A549 (cell line): ENCODE data around the gene ZC3H10. TPM values are rescaled to one million over a fixed set of nuclear protein-coding genes. Genes with fewer than 3 reads are reported as not detected.
A peak's percentile ranks its signal among the peaks of the same experiment; 100 is the strongest.

Experiments
- ATAC-seq, 2 experiments: fragments of 200-7000 bp in 1 of 2; fragments of >200 bp in 1 of 2; cut with Nextera tagmentation in 1 of 2; cut with Tn5 transposase in 1 of 2; 3 replicates each; pipeline versions ENCODE4 v1.8.0 to v1.9.1; 2018 to 2020; ENCODE audit warnings: mild to moderate bottlenecking in 1 of 2, moderate library complexity in 1 of 2
- CTCF ChIA-PET: fragments of 300-600 bp; sonication (Branson Sonifier 250); formaldehyde crosslinking; extraction: SDS; loops from one replicate; lab custom pipeline; 2021; ENCODE audit warnings: antibody characterized with exemption, inconsistent platforms; lab: Yijun Ruan, JAX
- POLR2A ChIA-PET: fragments of 350-600 bp; formaldehyde crosslinking; extraction: SDS; loops from one replicate; lab custom pipeline; 2021; ENCODE audit warnings: antibody characterized with exemption, inconsistent platforms; lab: Yijun Ruan, JAX
- DNase-seq, 2 experiments: peaks; one replicate each; pipeline versions ENCODE4 v3.0.0 to v3.0.0-alpha.2; 2011 to 2016; ENCODE audit warnings: low read depth in 1 of 2, low spot score in 1 of 2
- FAIRE-seq: peaks from 2 replicates; lab custom pipeline; 2011; peaks lifted over from hg19 to GRCh38; lab: Jason Lieb, UNC
- H3K27ac ChIP-seq, 2 experiments: fragments of >200 bp; sonication (Bioruptor Twin); formaldehyde crosslinking; 3 replicates each; pipeline ENCODE4 v1.5.1; 2016 to 2017
- H3K4me1 ChIP-seq: fragments of >200 bp; sonication (Bioruptor Twin); formaldehyde crosslinking; 3 replicates; pipeline ENCODE4 v1.6.1; 2016
- H3K4me2 ChIP-seq: fragments of >200 bp; sonication (Bioruptor Twin); formaldehyde crosslinking; 3 replicates; pipeline ENCODE4 v1.6.1; 2016
- H3K4me3 ChIP-seq: fragments of >200 bp; sonication (Bioruptor Twin); formaldehyde crosslinking; 3 replicates; pipeline ENCODE4 v1.5.1; 2016
- H3K9me3 ChIP-seq: fragments of >200 bp; sonication (Bioruptor Twin); formaldehyde crosslinking; 3 replicates; pipeline ENCODE4 v1.6.1; 2016
- ATOH8 ChIP-seq: fragments of 250-450 bp; sonication (Bioruptor Pico); IDR thresholded peaks from 2 replicates; pipeline ENCODE4 v1.5.0; 2020; ENCODE audit warnings: low read depth, mild to moderate bottlenecking, moderate library complexity
- BCL3 ChIP-seq: fragments of >200 bp; sonication (Bioruptor Twin); formaldehyde crosslinking; IDR thresholded peaks from 3 replicates; pipeline ENCODE4 v1.6.1; 2016
- CHD4 ChIP-seq: fragments of 200-600 bp; sonication (generic); IDR thresholded peaks from 2 replicates; pipeline ENCODE4 v1.6.1; 2016; ENCODE audit warnings: antibody characterized with exemption, mild to moderate bottlenecking, borderline replicate concordance
- E2F6 ChIP-seq: IDR thresholded peaks from 2 replicates; pipeline ENCODE4 v1.6.1; 2012; ENCODE audit warnings: low read depth, borderline replicate concordance
- EHF ChIP-seq: fragments of 250-450 bp; sonication (Bioruptor Pico); IDR thresholded peaks from 2 replicates; pipeline ENCODE4 v1.5.0; 2020; ENCODE audit warnings: mild to moderate bottlenecking
- ELK1 ChIP-seq: fragments of 150-350 bp; IDR thresholded peaks from 2 replicates; pipeline ENCODE4 v1.6.1; 2014; ENCODE audit warnings: low read depth, mild to moderate bottlenecking, low read length
- FOSL2 ChIP-seq, 2 experiments: fragments of 450-650 bp in 1 of 2; fragments of >200 bp in 1 of 2; sonication (Bioruptor Twin) in 1 of 2; formaldehyde crosslinking; IDR thresholded peaks; 2 replicates each; pipeline versions ENCODE4 v1.5.0 to v1.6.1; 2016 to 2020; ENCODE audit warnings: mild to moderate bottlenecking in 1 of 2, moderate library complexity in 1 of 2
- GATA3 ChIP-seq: IDR thresholded peaks from 2 replicates; pipeline ENCODE4 v1.6.1; 2012; ENCODE audit warnings: borderline replicate concordance
- HEYL ChIP-seq: fragments of 250-450 bp; sonication (Bioruptor Pico); IDR thresholded peaks from 2 replicates; pipeline ENCODE4 v1.8.0; 2021; ENCODE audit warnings: mild to moderate bottlenecking, moderate library complexity
- HOXA7 ChIP-seq: fragments of 250-450 bp; sonication (Bioruptor Pico); IDR thresholded peaks from 2 replicates; pipeline ENCODE4 v1.5.0; 2020; ENCODE audit warnings: mild to moderate bottlenecking, moderate library complexity
- HOXB13 ChIP-seq: fragments of 250-450 bp; sonication (Bioruptor Pico); IDR thresholded peaks from 2 replicates; pipeline ENCODE4 v1.5.0; 2020; ENCODE audit warnings: low read depth, mild to moderate bottlenecking, moderate library complexity
- JUN ChIP-seq, 2 experiments: fragments of >200 bp; sonication (Bioruptor Twin); formaldehyde crosslinking; IDR thresholded peaks; 2 replicates in 1 of 2; 3 replicates in 1 of 2; pipeline ENCODE4 v1.6.1; 2016 to 2017
- KDM5A ChIP-seq: fragments of 200-600 bp; sonication (generic); IDR thresholded peaks from 2 replicates; pipeline ENCODE4 v1.6.1; 2016; ENCODE audit warnings: antibody characterized with exemption, mild to moderate bottlenecking
- MAX ChIP-seq: IDR thresholded peaks from 2 replicates; pipeline ENCODE4 v1.6.1; 2012
- MYC ChIP-seq: IDR thresholded peaks from 2 replicates; pipeline ENCODE4 v1.6.1; 2012; ENCODE audit warnings: mild to moderate bottlenecking, inconsistent platforms, low read length, improper control_type of control experiment, borderline replicate concordance
- NFE2L2 ChIP-seq: fragments of 150-350 bp; conservative IDR thresholded peaks from 2 replicates; pipeline ENCODE4 v1.6.1; 2014; ENCODE audit warnings: low read length
- PHF8 ChIP-seq: fragments of 200-600 bp; sonication (generic); IDR thresholded peaks from 2 replicates; pipeline ENCODE4 v1.6.1; 2016; ENCODE audit warnings: low read depth, mild to moderate bottlenecking, antibody characterized with exemption, moderate library complexity, borderline replicate concordance
- POLR2A ChIP-seq: IDR thresholded peaks from 2 replicates; pipeline ENCODE4 v1.6.1; 2012; ENCODE audit warnings: mild to moderate bottlenecking, low read length
- POLR2AphosphoS2 ChIP-seq: conservative IDR thresholded peaks from 2 replicates; pipeline ENCODE4 v1.6.1; 2012; ENCODE audit warnings: low read length, improper control_type of control experiment, inconsistent platforms
- RARB ChIP-seq: fragments of 250-450 bp; sonication (Bioruptor Pico); IDR thresholded peaks from 2 replicates; pipeline ENCODE4 v1.8.0; 2021; ENCODE audit warnings: mild to moderate bottlenecking, moderate library complexity
- RFX5 ChIP-seq: fragments of 450-650 bp; IDR thresholded peaks from 2 replicates; pipeline ENCODE4 v1.7.1; 2014; ENCODE audit warnings: antibody characterized with exemption, mild to moderate bottlenecking, moderate library complexity
- TFCP2L1 ChIP-seq: fragments of 250-450 bp; sonication (Bioruptor Pico); IDR thresholded peaks from 2 replicates; pipeline ENCODE4 v1.5.0; 2021; ENCODE audit warnings: mild to moderate bottlenecking
- WGBS: methylation state at CpG from one replicate; pipeline ENCODE4 v1.1.6; 2017; ENCODE audit errors: missing lambda C conversion rate; 5-methylcytosine and 5-hydroxymethylcytosine counted together
- polyA plus RNA-seq, 4 experiments: library from polyadenylated mRNA; depleted of rRNA in 3 of 4; stranded (reverse); fragments of >200 nt; fragmentation: RNase III in 1 of 4; extraction: RNeasy Plus Mini Kit Qiagen cat#74134 plus additional on column Dnase treatment in 1 of 4; gene quantifications; 2 replicates in 3 of 4; 3 replicates in 1 of 4; pipeline ENCODE4 v1.2.3, GENCODE V29; 2011 to 2017

ZC3H10 gene
- polyA plus RNA-seq, 2 of the 4 experiments (the other 2 are of a cell fraction) = 2.1 to 3.2 TPM

GRCh38 chr12:56161690-56162351 is 43.8 kb downstream of the ZC3H10 start:
- Histone ChIP-seq H3K4me1 (peaks cover 33% of the 10 kb centered on the region), H3K9me3 (no peaks in the 10 kb centered on the region), H3K4me2 (peak overlapping the region; percentile 94; the same call in 1 of the 3 replicates), H3K27ac (no peak overlapping the region), H3K4me3 (no peak overlapping the region)
- WGBS = 93% methylated on average over 10 of the region's 10 CpGs
- no peak for DNase-seq
- TF ChIP-seq POLR2AphosphoS2 (no peak), RFX5 (no peak), MYC (no peak), E2F6 (no peak), NFE2L2 (no peak), GATA3 (no peak), FOSL2 (IDR thresholded peaks at IDR 0.05) (no peak), FOSL2 (CRISPR knock-in tag; IDR thresholded peaks at IDR 0.05) (no peak), CHD4 (no peak), TFCP2L1 (no peak), BCL3 (0 out of 3 replicates have a peak, but pooled peaks have one; percentile 29), ATOH8 (CRISPR knock-in tag) (no peak), ELK1 (no peak), EHF (CRISPR knock-in tag) (no peak), HEYL (CRISPR knock-in tag) (no peak), POLR2A (no peak), HOXA7 (CRISPR knock-in tag) (peak; percentile 27; the same call in 1 of the 2 replicates), RARB (CRISPR knock-in tag) (no peak), HOXB13 (CRISPR knock-in tag) (no peak), MAX (no peak), PHF8 (no peak), JUN (IDR thresholded peaks at IDR 0.05) (peak in 1 of 2 experiments; percentile 19; a peak in 1 of 5 replicates), KDM5A (no peak)
- ATAC-seq = no peak
- ChIA-PET POLR2A (interaction anchor here (0.7 to 1.2 kb wide), 3 partner anchors 10 to 39 kb away, joined by 3 to 4 read pairs (median 4); partner anchors contain the start of genes ESYT1 and MYL6B), CTCF (interaction anchor here (0.6 to 10.2 kb wide), 14 partner anchors 10 to 1876 kb away, joined by 3 to 98 read pairs (median 4); partner anchors contain the start of genes ANKRD52, ESYT1, RNF41 and SMARCC2)
- FAIRE-seq = no peak
